Common myeloid progenitor, CD34-positive (primary cell): ENCODE data around the gene POPDC3.

Source experiments
- CTCF ChIA-PET: fragments of 350-600 bp; sonication (Branson Sonifier 250); formaldehyde crosslinking; loops from one replicate; lab custom pipeline; 2021; ENCODE audit warnings: antibody characterized with exemption; lab: Charles Lee
- POLR2A ChIA-PET: fragments of 350-600 bp; sonication (Branson Sonifier 250); formaldehyde crosslinking; loops from one replicate; lab custom pipeline; 2021; ENCODE audit warnings: antibody characterized with exemption; lab: Charles Lee
- DNase-seq, 3 donors: peaks; one replicate each; pipeline versions ENCODE4 v3.0.0 to v3.0.0-alpha.2; 2013
- H3K27ac ChIP-seq, 2 experiments: 1 replicate in 1 of 2; 2 replicates in 1 of 2; pipeline ENCODE4 v1.7.0; 2013; ENCODE audit warnings: inconsistent platforms in 2 of 2, low read length in 2 of 2, mild to moderate bottlenecking in 2 of 2, low read depth in 1 of 2, moderate library complexity in 1 of 2; ENCODE audit not compliant: severe bottlenecking in 2 of 2, insufficient read depth in 1 of 2, poor library complexity in 1 of 2
- H3K27me3 ChIP-seq, 5 experiments: replicated peaks in 2 of 5; 1 replicate in 3 of 5; 2 replicates in 2 of 5; pipeline versions ENCODE4 v1.6.1 to v1.7.0; 2013; ENCODE audit warnings: low read length in 4 of 5, mild to moderate bottlenecking in 2 of 5, moderate library complexity in 2 of 5, inconsistent platforms in 1 of 5; ENCODE audit not compliant: insufficient read depth in 5 of 5, control insufficient read depth in 4 of 5
- H3K36me3 ChIP-seq, 4 experiments: 1 replicate in 2 of 4; 2 replicates in 2 of 4; pipeline versions ENCODE4 v1.6.1 to v1.7.0; 2013; ENCODE audit warnings: low read length in 3 of 4, control low read depth in 1 of 4, mild to moderate bottlenecking in 1 of 4; ENCODE audit not compliant: control insufficient read depth in 4 of 4, insufficient read depth in 4 of 4
- H3K4me1 ChIP-seq, 4 experiments: 1 replicate in 3 of 4; 2 replicates in 1 of 4; pipeline versions ENCODE4 v1.6.1 to v1.7.1; 2013; ENCODE audit warnings: low read length in 3 of 4, mild to moderate bottlenecking in 3 of 4, control low read depth in 1 of 4, inconsistent platforms in 1 of 4, moderate library complexity in 1 of 4; ENCODE audit not compliant: control insufficient read depth in 4 of 4, insufficient read depth in 4 of 4; ENCODE audit errors: control extremely low read depth in 1 of 4
- H3K4me3 ChIP-seq, 7 experiments: 1 replicate in 4 of 7; 2 replicates in 3 of 7; pipeline versions ENCODE4 v1.5.1 to v1.7.0; 2013; ENCODE audit warnings: mild to moderate bottlenecking in 7 of 7, low read length in 6 of 7, moderate library complexity in 6 of 7, inconsistent platforms in 2 of 7, low read depth in 2 of 7, control low read depth in 1 of 7; ENCODE audit not compliant: insufficient read depth in 4 of 7, control insufficient read depth in 1 of 7; ENCODE audit errors: extremely low read depth in 1 of 7
- H3K9me3 ChIP-seq, 5 experiments: 1 replicate in 4 of 5; 2 replicates in 1 of 5; pipeline versions ENCODE4 v1.6.1 to v1.7.1; 2013; ENCODE audit warnings: low read length in 4 of 5, mild to moderate bottlenecking in 2 of 5, inconsistent platforms in 1 of 5, low read depth in 1 of 5, moderate library complexity in 1 of 5; ENCODE audit not compliant: control insufficient read depth in 4 of 5, insufficient read depth in 2 of 5; ENCODE audit errors: control extremely low read depth in 1 of 5
- WGBS: methylation state at CpG from one replicate; pipeline ENCODE4 v1.1.5; 2013; ENCODE audit not compliant: insufficient coverage; 5-methylcytosine and 5-hydroxymethylcytosine counted together

POPDC3 gene

DNA sequence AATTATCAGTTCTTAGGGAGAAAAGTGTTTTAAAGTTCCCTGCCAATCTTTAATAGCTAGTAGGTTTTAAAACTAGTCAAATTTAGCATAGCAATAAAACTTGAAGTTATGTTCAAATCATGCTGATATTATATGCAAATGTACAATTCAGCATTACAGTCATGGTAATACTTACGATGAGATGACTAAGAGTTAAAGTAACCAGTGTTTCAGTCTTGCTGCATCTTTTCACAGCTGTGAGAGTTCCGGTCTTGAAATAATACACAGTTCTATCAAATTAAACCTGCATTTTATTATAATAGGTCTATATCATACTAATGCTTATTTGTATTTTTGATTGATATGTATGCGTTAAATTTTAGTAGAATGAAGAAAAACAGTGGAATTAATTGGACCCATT is 26.1 kb downstream of the POPDC3 start:
- no peak overlapping the region for H3K27ac ChIP-seq
- no peak overlapping the region for H3K4me3 ChIP-seq
- no peaks in the 10 kb centered on the region for H3K36me3 ChIP-seq
- POLR2A ChIA-PET: interaction anchor here (0.6 kb wide), 1 partner anchor 687 kb away, joined by 3 read pairs; no protein-coding TSS in a partner anchor
- no peaks in the 10 kb centered on the region for H3K4me1 ChIP-seq
- DNase-seq: no peak
- no CpG with 5 or more reads among the region's 3 CpGs for WGBS
- CTCF ChIA-PET: interaction anchor here (1.2 kb wide), 1 partner anchor 10 kb away, joined by 3 read pairs; no protein-coding TSS in a partner anchor
- H3K9me3 ChIP-seq: peaks cover 0 to 5% (median 0%) of the 10 kb centered on the region in 5 experiments
- H3K27me3 ChIP-seq: peaks cover 0 to 2% (median 0%) of the 10 kb centered on the region in 5 experiments

DNA sequence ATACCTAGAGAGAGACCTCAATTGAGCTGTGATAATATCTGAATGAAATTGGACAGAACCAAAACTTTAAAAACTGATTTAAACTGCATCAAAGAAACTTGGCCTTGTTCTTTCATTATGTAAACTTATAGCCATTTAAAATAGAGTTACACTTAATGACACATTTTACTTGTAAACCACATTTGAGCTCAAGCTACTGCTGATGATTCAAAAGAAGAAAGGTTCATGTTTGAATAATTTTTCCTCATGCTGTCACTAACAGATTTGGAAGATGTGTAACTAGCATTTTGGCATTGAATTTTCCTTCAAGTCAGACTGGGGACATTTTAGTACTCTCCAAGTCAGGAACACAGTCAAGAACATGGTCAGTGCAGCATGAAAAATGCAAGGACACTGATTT is 26.9 kb downstream of the POPDC3 start:
- no peaks in the 10 kb centered on the region for H3K36me3 ChIP-seq
- no peak overlapping the region for H3K4me3 ChIP-seq
- ChIA-PET CTCF (interaction anchor here (1.2 kb wide), 1 partner anchor 11 kb away, joined by 3 read pairs; no protein-coding TSS in a partner anchor), POLR2A (no interaction called here)
- no peak overlapping the region for H3K27ac ChIP-seq
- DNase-seq: no peak
- H3K9me3 ChIP-seq: peaks cover 0 to 5% (median 0%) of the 10 kb centered on the region in 5 experiments
- H3K4me1 ChIP-seq: no peaks in the 10 kb centered on the region
- H3K27me3 ChIP-seq: peaks cover 0 to 2% (median 0%) of the 10 kb centered on the region in 5 experiments

DNA sequence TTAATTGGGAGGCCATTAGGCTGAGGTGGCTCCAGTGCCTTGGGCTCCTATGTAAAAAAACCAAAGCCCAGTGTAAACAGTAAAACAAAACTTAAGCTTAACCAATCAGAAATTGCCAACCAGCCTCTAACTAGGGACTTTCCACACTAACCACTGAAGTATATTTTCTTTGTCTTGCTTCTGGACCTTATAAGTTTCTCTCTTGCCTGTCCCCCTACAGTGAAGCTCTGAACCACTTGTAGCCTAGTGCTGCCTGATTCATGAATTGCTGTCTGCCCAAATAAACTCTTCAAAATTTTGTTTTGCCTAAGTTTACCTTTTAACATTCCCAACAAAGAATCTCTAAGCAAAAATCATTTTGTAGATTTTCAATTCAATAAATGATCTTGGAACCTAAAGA is 28.2 kb downstream of the POPDC3 start:
- no peak overlapping the region for H3K27ac ChIP-seq
- peaks cover 0 to 2% (median 0%) of the 10 kb centered on the region in 5 experiments for H3K27me3 ChIP-seq
- H3K36me3 ChIP-seq: no peaks in the 10 kb centered on the region
- H3K9me3 ChIP-seq: peaks cover 0 to 5% (median 0%) of the 10 kb centered on the region in 5 experiments
- no peak for DNase-seq
- no peaks in the 10 kb centered on the region for H3K4me1 ChIP-seq
- no peak overlapping the region for H3K4me3 ChIP-seq
- ChIA-PET POLR2A (no interaction called here), CTCF (no interaction called here)

DNA sequence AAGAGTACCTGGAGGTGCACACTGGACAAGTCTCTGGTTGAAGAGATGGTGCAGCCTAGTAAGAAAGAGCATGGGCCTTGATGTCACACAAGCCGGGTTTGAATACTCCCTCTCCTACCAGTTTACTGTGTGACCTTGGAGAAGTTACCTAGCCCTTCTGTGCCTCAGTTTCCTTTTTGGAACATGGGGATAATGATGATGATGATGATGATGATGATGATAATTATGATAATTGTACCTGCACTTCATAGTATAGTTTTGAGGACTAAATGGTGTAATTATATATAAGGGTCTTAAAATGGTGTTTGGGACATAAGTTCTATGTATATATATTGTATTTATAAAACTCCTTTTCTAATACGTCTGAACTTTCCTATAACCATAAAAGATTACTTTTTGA is 41.7 kb downstream of the POPDC3 start:
- Histone ChIP-seq H3K4me3 (no peak overlapping the region), H3K4me1 (peaks cover 2 to 17% (median 14%) of the 10 kb centered on the region in 4 experiments), H3K27ac (no peak overlapping the region), H3K9me3 (no peaks in the 10 kb centered on the region), H3K27me3 (peaks cover 13 to 85% (median 32%) of the 10 kb centered on the region in 5 experiments), H3K36me3 (no peaks in the 10 kb centered on the region)
- ChIA-PET POLR2A (no interaction called here), CTCF (no interaction called here)
- WGBS: no CpG with 5 or more reads among the region's 2 CpGs
- no peak for DNase-seq

DNA sequence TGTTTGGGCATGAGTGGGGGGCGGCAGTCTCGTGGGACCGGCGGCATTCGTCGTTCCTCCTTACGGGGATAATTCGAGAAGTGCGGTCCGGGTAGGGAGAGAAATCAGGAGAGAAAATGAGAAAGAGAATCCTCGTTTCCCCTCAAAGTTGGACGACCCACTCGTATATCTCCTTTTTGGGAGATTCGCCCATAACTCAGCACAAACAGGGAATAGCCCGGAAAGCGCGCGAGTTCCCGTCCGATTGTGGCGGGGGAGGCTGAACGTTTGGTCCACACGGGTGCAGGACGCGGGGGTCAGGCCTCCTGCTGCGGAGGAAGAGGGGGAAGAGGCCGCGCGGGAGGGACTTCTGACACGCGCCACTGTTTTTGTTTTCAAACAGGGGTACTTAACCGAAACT is 42.4 kb downstream of the POPDC3 start:
- H3K27ac ChIP-seq: no peak overlapping the region
- 4% methylated on average over 24 of the region's 32 CpGs for WGBS
- peaks cover 13 to 83% (median 32%) of the 10 kb centered on the region in 5 experiments for H3K27me3 ChIP-seq
- ChIA-PET POLR2A (no interaction called here), CTCF (interaction anchor here (1.5 kb wide), 1 partner anchor 29 kb away, joined by 3 read pairs; no protein-coding TSS in a partner anchor)
- peak overlapping the region; percentile 30 to 75 (median 64) for H3K4me3 ChIP-seq
- no peaks in the 10 kb centered on the region for H3K36me3 ChIP-seq
- peaks cover 2 to 17% (median 14%) of the 10 kb centered on the region in 4 experiments for H3K4me1 ChIP-seq
- DNase-seq: peak in 2 of 3 donors; percentile 10 to 22
- no peaks in the 10 kb centered on the region for H3K9me3 ChIP-seq

DNA sequence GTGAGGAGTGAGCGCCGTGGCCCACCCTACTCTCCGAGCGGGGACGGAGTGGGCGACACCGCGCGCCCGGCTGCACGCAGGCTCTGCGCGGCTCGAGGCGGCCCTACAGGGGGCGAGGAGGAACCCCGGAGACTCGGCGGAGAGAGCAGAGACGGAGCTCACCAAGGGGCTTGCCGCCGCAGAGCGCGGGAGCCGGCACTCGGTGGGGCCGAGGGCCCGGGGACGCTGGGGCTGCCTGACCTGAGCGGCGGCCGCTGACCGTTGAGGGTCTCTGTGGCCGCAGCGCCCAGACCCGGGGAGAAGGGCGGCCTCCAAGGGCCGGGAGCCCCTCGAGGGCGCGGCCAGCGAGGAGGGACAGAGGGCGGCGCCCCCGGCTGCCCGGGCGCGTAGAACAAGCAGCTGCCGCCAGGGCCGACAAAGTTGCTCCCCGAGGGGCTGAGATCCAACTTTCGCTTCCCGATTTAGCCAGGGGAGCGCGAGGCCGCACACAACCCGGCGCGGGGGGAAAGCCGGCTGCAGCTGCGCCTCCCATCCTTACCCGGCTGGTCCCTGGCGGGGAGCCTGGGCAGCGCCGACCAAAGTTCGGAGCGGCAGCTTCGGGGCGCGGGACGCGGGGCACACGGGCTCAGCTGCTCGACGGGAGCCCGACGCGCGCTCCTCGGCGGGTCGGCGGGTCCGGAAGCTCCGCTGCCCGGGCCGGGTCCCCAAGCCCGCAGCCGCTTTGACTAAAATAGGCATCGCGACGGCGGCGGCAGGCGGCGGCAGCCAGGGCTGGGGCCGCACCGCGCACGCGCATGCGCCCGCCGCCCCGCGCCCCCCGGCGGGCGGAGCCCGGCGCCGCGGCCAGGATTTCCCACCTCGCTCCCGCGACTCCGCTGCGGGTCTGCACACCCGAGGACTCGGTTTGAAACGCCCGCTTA is 43.1 kb downstream of the POPDC3 start:
- Histone ChIP-seq H3K27ac (no peak overlapping the region), H3K27me3 (peaks cover 13 to 86% (median 32%) of the 10 kb centered on the region in 5 experiments), H3K36me3 (no peaks in the 10 kb centered on the region), H3K9me3 (no peaks in the 10 kb centered on the region), H3K4me1 (peaks cover 2 to 17% (median 14%) of the 10 kb centered on the region in 4 experiments), H3K4me3 (peak overlapping the region; percentile 30 to 75 (median 69))
- ChIA-PET POLR2A (interaction anchor here (0.5 to 0.7 kb wide), 2 partner anchors 10 to 93 kb away, joined by 3 read pairs; no protein-coding TSS in a partner anchor), CTCF (interaction anchor here (1.1 to 1.5 kb wide), 3 partner anchors 24 to 30 kb away, joined by 3 read pairs; no protein-coding TSS in a partner anchor)
- WGBS: under 1% methylated on average over 115 of the region's 122 CpGs
- peak; percentile 31 to 62 (median 47) for DNase-seq
